SK-N-MC (cell line): ENCODE measurements around the gene SAMSN1.
"Not testable (repeated sequence)": the region's sequence is repeated elsewhere in the genome, so short reads cannot be mapped to it uniquely, and the experiment has no call there.

Experiments
- DNase-seq: peaks from one replicate; pipeline ENCODE4 v3.0.0-alpha.2; 2011; ENCODE audit warnings: low read depth, low spot score
- H3K27ac ChIP-seq: fragments of 200-600 bp; sonication (generic); 2 replicates; pipeline ENCODE4 v1.5.1; 2016; ENCODE audit warnings: mixed run types
- H3K36me3 ChIP-seq: fragments of 200-600 bp; sonication (generic); 2 replicates; pipeline ENCODE4 v1.6.1; 2017; ENCODE audit warnings: antibody characterized with exemption, low read length, mixed read lengths; ENCODE audit not compliant: insufficient read depth
- H3K4me3 ChIP-seq: fragments of 200-600 bp; sonication (generic); 2 replicates; pipeline ENCODE4 v1.5.1; 2016
- H3K9ac ChIP-seq: fragments of 200-600 bp; sonication (generic); 2 replicates; pipeline ENCODE4 v1.8.0; 2017; ENCODE audit warnings: mixed run types, mixed read lengths; ENCODE audit not compliant: insufficient read length
- H3K9me3 ChIP-seq: fragments of 200-600 bp; sonication (generic); 2 replicates; pipeline ENCODE4 v1.6.1; 2017; ENCODE audit warnings: low read depth, mild to moderate bottlenecking, antibody characterized with exemption, low read length, moderate library complexity, mixed read lengths
- EZH2 ChIP-seq: fragments of 200-600 bp; sonication (generic); IDR thresholded peaks from one replicate; pipeline ENCODE4 v1.6.1; 2017; ENCODE audit warnings: antibody characterized with exemption
- FOXP2 ChIP-seq: optimal IDR thresholded peaks from 2 replicates; pipeline ENCODE3; 2011; ENCODE audit warnings: mild to moderate bottlenecking, moderate library complexity; ENCODE audit not compliant: insufficient read depth; ENCODE audit errors: extremely low read length, control extremely low read depth
- POLR2AphosphoS5 ChIP-seq: IDR thresholded peaks from 2 replicates; pipeline ENCODE4 v1.6.1; 2012; ENCODE audit warnings: mild to moderate bottlenecking, low read depth, low read length, borderline replicate concordance

SAMSN1 gene

DNA sequence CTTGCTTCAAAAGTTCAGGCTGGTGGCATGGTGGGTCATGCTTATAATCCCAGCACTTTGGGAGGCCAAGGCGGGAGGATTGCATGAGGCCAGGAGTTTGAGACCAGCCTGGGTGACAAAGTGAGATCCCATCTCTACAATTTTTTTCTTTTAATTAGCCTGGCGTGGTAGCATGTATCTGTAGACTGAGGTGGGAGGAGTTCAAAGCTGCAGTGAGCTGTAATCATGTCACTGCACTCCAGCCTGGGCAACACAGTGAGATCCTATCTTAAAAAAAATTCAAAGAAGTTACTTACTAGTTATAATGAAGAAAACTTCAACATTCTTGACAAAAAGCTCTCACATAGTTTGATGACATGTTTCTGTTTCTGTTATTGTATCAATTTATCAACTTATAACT is 45.2 kb downstream of the SAMSN1 start:
- H3K36me3 ChIP-seq = no peaks in the 10 kb centered on the region
- H3K9ac ChIP-seq = no peak overlapping the region
- DNase-seq = no peak
- no peaks in the 10 kb centered on the region for H3K9me3 ChIP-seq
- H3K27ac ChIP-seq = no peak overlapping the region
- TF ChIP-seq EZH2 = no peak
- no peak for TF ChIP-seq POLR2AphosphoS5
- no peak for TF ChIP-seq FOXP2
- H3K4me3 ChIP-seq = no peak overlapping the region

DNA sequence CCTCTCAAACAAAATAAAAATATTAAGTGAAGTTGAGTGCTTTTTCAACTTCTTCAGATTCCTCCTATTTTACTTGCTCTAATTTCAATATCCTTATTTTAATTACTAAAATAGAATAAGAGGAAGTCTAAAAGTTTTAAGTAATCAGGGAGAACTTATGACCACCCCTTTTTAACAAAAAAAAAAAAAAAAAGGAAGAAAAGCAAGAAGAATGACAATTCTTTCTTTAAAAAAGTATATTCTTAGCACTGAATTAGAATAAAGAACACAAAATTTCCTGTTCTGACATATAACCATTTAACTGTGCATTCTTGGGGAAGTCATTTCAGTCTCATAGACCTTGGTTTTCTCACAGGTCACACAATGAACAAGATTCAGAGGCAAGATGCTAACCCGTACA is 46.8 kb downstream of the SAMSN1 start:
- Histone ChIP-seq H3K9ac (no peak overlapping the region), H3K4me3 (no peak overlapping the region), H3K9me3 (no peaks in the 10 kb centered on the region), H3K27ac (no peak overlapping the region), H3K36me3 (no peaks in the 10 kb centered on the region)
- DNase-seq = no peak
- TF ChIP-seq EZH2 (no peak), FOXP2 (no peak), POLR2AphosphoS5 (no peak)

DNA sequence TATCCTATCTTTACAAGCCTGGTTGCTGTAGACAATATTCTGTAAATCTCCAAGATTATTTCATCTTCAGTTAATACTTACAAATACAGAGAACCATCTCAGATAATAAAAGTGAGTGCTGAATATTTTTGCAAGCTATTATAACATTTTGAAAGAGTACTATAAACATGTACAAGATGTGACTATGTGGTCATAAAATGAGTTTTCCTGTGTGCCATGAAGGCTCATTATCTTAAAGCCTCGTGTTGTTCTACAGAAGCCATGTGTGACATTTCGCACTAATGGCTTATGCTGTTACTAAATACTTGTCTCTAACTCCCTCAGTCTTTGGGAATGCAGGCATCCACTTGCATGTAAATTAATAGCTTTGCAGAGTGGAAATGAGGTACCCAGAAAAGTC is 48.3 kb downstream of the SAMSN1 start:
- H3K27ac ChIP-seq = no peak overlapping the region
- TF ChIP-seq POLR2AphosphoS5 (no peak), FOXP2 (no peak), EZH2 (no peak)
- H3K36me3 ChIP-seq = no peaks in the 10 kb centered on the region

DNA sequence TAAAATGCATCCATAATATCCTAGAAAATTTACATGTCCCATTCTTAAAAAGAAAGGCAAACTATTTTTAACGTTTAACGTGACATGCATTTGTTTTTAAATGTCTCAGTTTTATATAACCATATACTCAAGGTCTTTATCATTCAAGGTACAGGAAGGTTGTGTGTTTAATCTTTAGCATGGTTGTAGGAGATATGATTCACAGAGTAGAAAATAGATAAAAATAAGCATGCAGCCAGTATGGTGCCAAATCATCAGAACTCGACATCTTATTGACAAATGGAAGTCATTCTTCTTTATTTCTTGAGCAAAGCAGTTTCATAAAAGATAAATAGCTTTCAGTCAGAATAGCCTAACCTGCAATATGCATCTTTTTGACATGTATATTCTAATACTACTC is 51.0 kb downstream of the SAMSN1 start:
- DNase-seq = no peak
- no peak for TF ChIP-seq EZH2
- TF ChIP-seq POLR2AphosphoS5 = no peak
- TF ChIP-seq FOXP2 = no peak
- no peak overlapping the region for H3K9ac ChIP-seq
- no peak overlapping the region for H3K27ac ChIP-seq
- H3K4me3 ChIP-seq = no peak overlapping the region
- H3K36me3 ChIP-seq = no peaks in the 10 kb centered on the region
- no peaks in the 10 kb centered on the region for H3K9me3 ChIP-seq

More for the DNA sequence above, 48.3 kb downstream of the SAMSN1 start:
- Histone ChIP-seq H3K9me3 (no peaks in the 10 kb centered on the region), H3K9ac (no peak overlapping the region), H3K4me3 (no peak overlapping the region)
- no peak for DNase-seq

DNA sequence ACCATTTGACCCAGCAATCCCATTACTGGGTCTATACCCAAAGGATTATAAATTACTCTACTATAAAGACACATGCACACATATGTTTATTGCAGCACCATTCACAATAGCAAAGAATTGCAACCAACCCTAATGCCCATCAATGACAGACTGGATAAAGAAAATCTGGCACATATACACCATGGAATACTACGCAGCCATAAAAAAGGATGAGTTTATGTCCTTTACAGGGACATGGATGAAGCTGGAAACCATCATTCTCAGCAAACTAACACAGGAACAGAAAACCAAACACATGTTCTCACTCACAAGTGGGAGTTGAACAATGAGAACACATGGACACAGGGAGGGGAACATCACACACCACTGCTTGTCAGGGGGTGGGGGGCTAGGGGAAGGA is 51.9 kb downstream of the SAMSN1 start:
- H3K4me3 ChIP-seq, H3K27ac ChIP-seq, DNase-seq, H3K9ac ChIP-seq, H3K9me3 ChIP-seq, H3K36me3 ChIP-seq: not testable (repeated sequence)

DNA sequence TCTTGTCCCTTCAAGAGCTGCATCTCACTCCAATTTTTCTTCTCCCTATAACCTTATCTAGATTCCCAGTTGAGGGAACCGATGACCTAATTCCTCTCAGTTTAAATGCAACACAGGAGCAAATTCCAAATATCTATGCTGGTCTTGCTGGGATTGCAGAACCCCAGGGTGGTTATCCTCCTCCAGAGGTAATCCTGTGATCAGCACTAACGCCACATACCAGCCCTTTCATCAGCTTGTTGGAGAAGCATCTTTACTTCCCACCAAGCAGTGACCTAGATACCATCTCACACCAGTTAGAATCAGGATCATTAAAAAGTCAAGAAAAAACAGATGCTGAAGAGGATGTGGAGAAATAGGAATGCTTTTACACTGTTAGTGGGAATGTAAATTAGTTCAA is 52.4 kb downstream of the SAMSN1 start:
- TF ChIP-seq FOXP2 (no peak), POLR2AphosphoS5 (no peak), EZH2 (no peak)
- H3K27ac ChIP-seq = no peak overlapping the region

DNA sequence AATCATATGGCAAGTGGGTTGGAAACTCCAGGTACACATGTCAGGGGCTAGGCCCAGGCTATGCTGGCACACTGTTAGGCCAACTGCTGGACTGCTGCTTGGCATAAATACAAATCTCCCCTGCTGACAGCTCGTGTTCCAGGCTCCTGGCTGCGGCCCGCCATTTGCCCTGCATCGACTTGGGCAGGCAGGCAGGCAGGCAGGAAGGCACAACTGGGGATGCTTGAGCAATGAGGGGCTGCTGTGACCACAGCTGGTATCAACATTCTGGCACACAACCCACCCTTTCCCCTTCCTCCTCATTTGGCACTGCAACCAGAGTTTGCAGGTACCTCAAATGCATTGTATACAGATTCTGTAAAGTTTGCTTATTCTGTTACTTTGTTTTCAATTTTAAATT is 53.2 kb downstream of the SAMSN1 start:
- no peaks in the 10 kb centered on the region for H3K9me3 ChIP-seq
- H3K9ac ChIP-seq = no peak overlapping the region
- H3K4me3 ChIP-seq = no peak overlapping the region
- TF ChIP-seq EZH2 (no peak), POLR2AphosphoS5 (no peak), FOXP2 (no peak)
- H3K27ac ChIP-seq = no peak overlapping the region
- DNase-seq = no peak
- no peaks in the 10 kb centered on the region for H3K36me3 ChIP-seq

More for the DNA sequence above, 52.4 kb downstream of the SAMSN1 start:
- H3K9ac ChIP-seq = no peak overlapping the region
- no peak overlapping the region for H3K4me3 ChIP-seq
- no peak for DNase-seq
- H3K36me3 ChIP-seq = no peaks in the 10 kb centered on the region
- H3K9me3 ChIP-seq = no peaks in the 10 kb centered on the region

DNA sequence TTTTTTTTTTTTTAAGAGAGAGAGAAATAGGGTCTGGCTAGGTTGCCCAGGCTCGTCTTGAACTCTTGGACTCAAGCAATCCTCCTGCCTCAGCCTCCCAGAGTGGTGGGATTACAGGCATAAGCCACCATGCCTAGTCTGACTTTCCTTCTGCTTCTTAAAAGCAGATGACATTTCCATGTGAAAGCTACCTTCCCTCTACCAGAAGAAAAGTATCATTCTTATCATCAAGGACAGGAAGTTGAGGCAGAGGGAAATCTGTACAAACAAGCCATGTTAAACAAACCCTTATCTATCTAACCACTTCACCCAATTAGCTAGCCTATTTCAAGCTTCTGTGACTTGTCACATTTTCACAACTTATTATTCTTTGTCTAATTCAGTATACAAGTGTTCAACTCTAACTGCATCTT is 54.8 kb downstream of the SAMSN1 start:
- no peak for DNase-seq
- TF ChIP-seq EZH2 (no peak), FOXP2 (no peak), POLR2AphosphoS5 (no peak)
- no peaks in the 10 kb centered on the region for H3K9me3 ChIP-seq
- no peak overlapping the region for H3K27ac ChIP-seq
- H3K4me3 ChIP-seq = no peak overlapping the region
- H3K36me3 ChIP-seq = no peaks in the 10 kb centered on the region
- no peak overlapping the region for H3K9ac ChIP-seq

DNA sequence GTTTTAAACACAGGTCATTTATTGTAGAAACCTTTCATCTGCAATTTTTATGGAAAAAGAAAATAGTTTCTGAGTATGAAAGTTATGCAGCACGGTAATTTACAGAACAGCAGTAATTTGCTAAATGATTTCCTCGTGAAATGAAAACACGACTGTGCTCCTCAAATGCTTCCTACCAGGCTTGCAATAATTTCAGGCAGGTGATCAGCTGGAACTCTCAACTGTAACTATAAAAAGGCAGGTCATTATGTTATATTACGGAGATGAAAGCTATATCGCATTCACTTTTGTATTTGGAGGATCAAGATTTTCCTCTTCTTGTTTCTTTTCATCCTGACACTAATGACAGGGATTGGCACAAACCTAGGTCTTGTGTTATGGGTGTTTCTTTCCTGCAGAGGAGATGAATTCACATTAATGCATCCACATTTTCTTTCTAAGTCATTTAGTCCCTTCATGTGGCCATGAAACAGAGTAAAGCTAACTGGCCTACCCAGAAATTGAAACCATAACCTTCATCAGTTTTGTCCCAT is 57.4 kb downstream of the SAMSN1 start:
- no peak overlapping the region for H3K27ac ChIP-seq
- no peak overlapping the region for H3K9ac ChIP-seq
- H3K9me3 ChIP-seq = no peaks in the 10 kb centered on the region
- TF ChIP-seq EZH2 (no peak), FOXP2 (no peak), POLR2AphosphoS5 (no peak)
- no peak for DNase-seq
- H3K36me3 ChIP-seq = no peaks in the 10 kb centered on the region
- no peak overlapping the region for H3K4me3 ChIP-seq
